ENCODE data around the gene LTBP4.
"Not testable (repeated sequence)": the region's sequence is repeated elsewhere in the genome, so short reads cannot be mapped to it uniquely, and the experiment has no call there.

LTBP4 gene

GRCh38 chr19:40650749-40651305 lies 49.7 kb downstream of the LTBP4 start:
- no peak for DNase-seq (ENCODE audit: low read depth, low spot score)
- no peak overlapping the region for H3K27ac ChIP-seq

- DNase-seq (ENCODE audit: low read depth, low spot score); H3K27ac ChIP-seq: not testable (repeated sequence)
Measured at GRCh38 chr19:40652303-40652702, 51.1 kb downstream of the LTBP4 start.

GRCh38 chr19:40655684-40656083 lies 54.5 kb downstream of the LTBP4 start:
- DNase-seq (ENCODE audit: low read depth, low spot score): not testable (repeated sequence)

GRCh38 chr19:40658031-40658430 lies 56.9 kb downstream of the LTBP4 start:
- DNase-seq (ENCODE audit: low read depth, low spot score): no peak
- no peak overlapping the region for H3K27ac ChIP-seq

More at GRCh38 chr19:40655684-40656083, 54.5 kb downstream of the LTBP4 start:
- H3K27ac ChIP-seq: not testable (repeated sequence)

- no peak overlapping the region for H3K27ac ChIP-seq
Measured at GRCh38 chr19:40659116-40659515, 57.9 kb downstream of the LTBP4 start.

GRCh38 chr19:40659566-40659965 lies 58.4 kb downstream of the LTBP4 start:
- no peak overlapping the region for H3K27ac ChIP-seq
- no peak for DNase-seq (ENCODE audit: low read depth, low spot score)

More at GRCh38 chr19:40659116-40659515, 57.9 kb downstream of the LTBP4 start:
- DNase-seq (ENCODE audit: low read depth, low spot score): no peak

- H3K27ac ChIP-seq: no peak overlapping the region
- no peak for DNase-seq (ENCODE audit: low read depth, low spot score)
Measured at GRCh38 chr19:40661616-40662015, 60.4 kb downstream of the LTBP4 start.

- H3K27ac ChIP-seq: no peak overlapping the region
- no peak for DNase-seq (ENCODE audit: low read depth, low spot score)
Measured at GRCh38 chr19:40662925-40663694, 61.9 kb downstream of the LTBP4 start.

DNA sequence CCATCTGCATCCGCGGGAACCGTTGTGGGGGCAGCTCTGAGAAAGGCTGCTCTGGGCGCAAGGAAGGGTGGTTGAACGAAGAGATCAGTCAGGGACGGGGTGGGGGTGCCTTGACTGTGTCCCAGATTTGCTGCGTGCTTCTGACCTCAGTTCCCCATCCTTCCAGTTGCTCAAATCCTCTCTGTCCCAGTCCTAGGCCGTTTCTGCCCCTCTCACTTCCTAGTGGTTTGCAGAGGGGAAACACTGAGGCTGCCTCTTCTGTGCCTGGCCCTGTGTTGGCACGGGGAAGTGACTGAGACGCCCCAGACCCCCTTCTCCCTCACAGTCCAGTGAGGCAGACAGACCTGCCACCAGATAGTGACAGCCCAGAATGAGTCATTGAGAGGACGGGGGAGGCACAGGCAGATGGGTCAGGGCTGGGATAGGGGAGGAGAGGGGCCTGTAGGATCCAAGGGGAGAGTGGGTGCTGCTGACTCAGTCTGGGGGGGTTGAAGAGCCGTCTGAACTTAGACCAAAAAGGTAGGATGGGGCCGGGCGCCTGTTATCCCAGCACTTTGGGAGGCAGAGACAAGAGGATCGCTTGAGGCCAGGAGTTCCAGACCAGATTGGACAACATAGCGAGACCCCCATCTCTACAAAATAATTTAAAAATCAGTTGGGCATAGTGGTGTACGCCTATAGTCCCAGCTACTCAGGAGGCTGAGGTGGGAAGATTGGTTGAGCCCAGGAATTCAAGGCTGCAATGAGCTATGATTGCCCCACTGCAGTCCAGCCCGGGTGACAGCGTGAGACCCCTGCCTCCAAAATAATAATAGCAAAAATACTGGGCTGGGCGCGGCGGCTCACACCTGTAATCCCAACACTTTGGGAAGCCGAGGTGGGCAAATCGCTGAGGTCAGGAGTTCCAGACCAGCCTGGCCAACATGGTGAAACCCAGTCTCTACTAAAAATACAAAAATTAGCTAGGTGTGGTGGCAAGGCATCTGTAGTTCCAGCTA lies 62.8 kb downstream of the LTBP4 start:
- H3K27ac ChIP-seq: no peak overlapping the region
- DNase-seq (ENCODE audit: low read depth, low spot score): no peak

DNA sequence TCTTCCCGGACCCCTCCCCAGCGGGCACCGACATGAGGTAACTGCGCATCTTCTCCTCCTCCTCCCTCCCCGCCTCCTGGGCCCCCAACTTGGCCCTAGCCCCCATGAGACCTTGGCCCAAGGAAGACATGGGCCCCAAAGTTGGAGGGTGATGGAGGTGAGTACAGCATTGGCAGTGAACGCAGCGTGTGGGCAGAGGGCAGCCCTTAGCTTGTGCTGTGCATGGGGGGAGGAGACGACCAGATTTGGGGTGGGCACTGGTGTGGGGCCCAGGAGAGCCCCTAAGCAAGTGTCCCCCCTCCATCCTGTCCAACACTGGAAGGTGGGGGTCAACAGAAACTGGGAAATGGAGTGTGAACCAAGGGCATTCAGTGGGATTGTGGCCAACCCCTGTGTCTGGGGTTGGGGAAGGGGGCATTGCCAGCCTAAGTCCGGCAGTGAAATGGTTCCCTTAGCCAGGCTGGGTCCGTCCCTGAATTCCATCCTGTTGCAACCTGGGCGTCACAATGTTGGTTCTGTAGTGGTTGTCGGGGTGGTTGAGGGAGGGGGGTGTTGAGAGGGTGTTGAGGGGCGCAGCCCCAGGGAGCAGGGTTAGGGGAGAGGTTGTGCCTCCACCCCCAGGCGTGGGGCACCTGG lies 65.8 kb downstream of the LTBP4 start:
- peak overlapping the region; percentile 79 for H3K27ac ChIP-seq
- no peak for DNase-seq (ENCODE audit: low read depth, low spot score)

GRCh38 chr19:40667602-40668001 lies 66.4 kb downstream of the LTBP4 start:
- no peak overlapping the region for H3K27ac ChIP-seq
- no peak for DNase-seq (ENCODE audit: low read depth, low spot score)

- no peak for DNase-seq (ENCODE audit: low read depth, low spot score)
Measured at GRCh38 chr19:40668991-40669614, 67.9 kb downstream of the LTBP4 start.

GRCh38 chr19:40671404-40671803 lies 70.2 kb downstream of the LTBP4 start:
- no peak overlapping the region for H3K27ac ChIP-seq
- DNase-seq (ENCODE audit: low read depth, low spot score): no peak

More at GRCh38 chr19:40668991-40669614, 67.9 kb downstream of the LTBP4 start:
- H3K27ac ChIP-seq: no peak overlapping the region

DNA sequence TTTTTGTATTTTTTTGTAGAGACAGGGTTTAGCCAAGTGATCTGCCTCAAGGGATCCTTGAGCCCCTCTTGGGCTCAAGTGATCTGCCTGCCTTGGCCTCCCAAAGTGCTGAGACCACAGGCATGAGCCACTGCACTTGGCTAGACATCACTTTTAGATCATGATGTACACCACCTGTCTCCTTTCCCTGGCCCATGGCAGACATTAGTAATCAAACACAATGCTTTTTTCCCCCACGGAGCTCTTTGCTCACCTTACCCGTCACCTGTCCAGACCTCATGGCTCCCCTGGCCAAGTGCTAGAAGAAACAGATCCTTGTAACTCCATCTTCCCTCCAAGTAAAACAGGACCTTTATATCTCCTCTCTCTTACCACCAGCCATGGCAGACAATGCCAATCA lies 70.9 kb downstream of the LTBP4 start:
- no peak overlapping the region for H3K27ac ChIP-seq
- DNase-seq (ENCODE audit: low read depth, low spot score): no peak

DNA sequence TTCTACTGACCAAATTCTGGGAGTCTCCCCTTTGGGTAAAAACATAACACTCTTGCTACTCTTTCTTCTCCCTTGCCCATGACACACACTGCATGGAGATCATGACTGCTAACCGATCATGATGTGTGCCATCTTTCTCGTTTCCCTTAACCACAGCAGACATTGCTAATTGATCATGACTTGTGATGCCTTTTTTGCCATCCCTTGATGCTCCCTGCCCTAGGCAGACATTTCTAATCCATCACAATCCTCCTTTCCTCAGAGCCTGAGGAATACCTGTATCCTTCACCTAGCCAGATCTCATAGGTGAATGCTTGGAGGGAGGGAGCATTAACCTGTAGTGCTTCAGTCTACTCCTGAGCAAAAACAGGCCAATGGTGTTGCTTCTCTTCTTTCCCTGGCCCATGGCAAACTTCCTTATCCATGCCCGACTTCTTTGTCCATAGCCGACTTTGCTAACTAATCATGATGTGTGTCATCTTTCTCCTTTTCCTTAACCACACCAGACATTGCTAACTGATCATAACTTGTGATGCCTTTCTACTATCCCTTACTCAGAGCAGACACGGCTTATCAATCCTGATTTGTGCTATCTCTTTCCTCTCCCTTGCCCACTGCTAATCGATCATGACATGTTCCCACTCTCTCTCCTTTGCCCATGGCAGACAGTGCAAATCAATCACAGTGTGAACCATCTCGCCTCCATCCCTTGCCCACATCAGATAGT lies 71.6 kb downstream of the LTBP4 start:
- H3K27ac ChIP-seq: no peak overlapping the region
- no peak for DNase-seq (ENCODE audit: low read depth, low spot score)

DNA sequence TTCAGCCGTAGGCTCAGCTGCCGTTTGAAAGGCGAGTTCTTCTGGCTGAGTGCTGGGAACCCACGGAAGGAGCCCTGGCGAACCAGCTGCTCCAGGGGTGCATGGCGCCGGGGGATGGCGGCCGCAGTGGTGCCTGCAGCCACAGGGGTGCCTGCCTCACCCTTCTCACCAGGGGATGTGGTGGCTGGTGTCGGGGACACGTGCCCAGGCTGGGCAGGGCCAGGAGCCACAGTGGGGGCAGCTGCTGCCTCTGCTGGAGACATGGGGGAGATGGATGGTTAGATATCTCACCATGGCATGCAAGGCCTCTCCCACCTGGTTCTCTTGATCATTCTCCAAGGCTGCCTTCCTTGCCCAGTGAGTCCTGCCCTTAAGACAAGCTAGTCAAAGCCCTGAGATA lies 72.2 kb downstream of the LTBP4 start:
- DNase-seq (ENCODE audit: low read depth, low spot score): no peak

DNA sequence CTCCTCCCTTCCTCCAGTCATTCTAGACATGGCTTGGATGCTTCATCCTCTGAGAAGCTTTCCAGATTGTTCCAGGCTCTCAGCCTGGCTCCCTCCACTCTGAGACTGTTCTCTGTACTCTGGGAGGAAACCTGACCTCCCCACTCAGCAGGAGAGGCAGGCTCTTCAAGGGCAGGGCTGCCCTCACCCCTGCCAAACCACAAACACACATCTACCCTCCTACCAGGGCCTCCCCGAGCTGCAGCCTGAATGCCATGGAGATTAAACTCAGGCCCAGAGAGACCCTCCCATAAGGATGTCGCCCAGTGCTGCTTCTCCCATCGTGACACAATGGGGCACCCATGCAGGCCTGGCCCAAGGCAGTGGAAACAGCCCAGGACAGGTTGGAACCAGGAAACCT lies 73.1 kb downstream of the LTBP4 start:
- H3K27ac ChIP-seq: no peak overlapping the region
- DNase-seq (ENCODE audit: low read depth, low spot score): no peak

More for the DNA sequence above, 72.2 kb downstream of the LTBP4 start:
- no peak overlapping the region for H3K27ac ChIP-seq

GRCh38 chr19:40677156-40677555 lies 76.0 kb downstream of the LTBP4 start:
- no peak overlapping the region for H3K27ac ChIP-seq
- no peak for DNase-seq (ENCODE audit: low read depth, low spot score)

All from epithelial cell of prostate (primary cell).